ACC112 (cell line): ENCODE measurements around the gene CLCC1.
"Not testable (repeated sequence)": the region's sequence is repeated elsewhere in the genome, so short reads cannot be mapped to it uniquely, and the experiment has no call there.

Source experiments
- H2AFZ ChIP-seq: fragments of 200-600 bp; sonication (generic); one replicate; pipeline ENCODE4 v1.6.0; 2017; ENCODE audit warnings: antibody characterized with exemption, low read length; ENCODE audit not compliant: unreplicated experiment
- H3K27ac ChIP-seq: fragments of 200-600 bp; sonication (generic); 2 replicates; pipeline ENCODE4 v1.5.1; 2014; ENCODE audit warnings: low read depth, mild to moderate bottlenecking, antibody characterized with exemption, low read length, moderate library complexity
- H3K27me3 ChIP-seq: fragments of 200-600 bp; sonication (generic); 2 replicates; pipeline ENCODE4 v1.6.1; 2014; ENCODE audit warnings: mild to moderate bottlenecking, antibody characterized with exemption, low read length, moderate library complexity, mixed read lengths; ENCODE audit not compliant: insufficient read depth
- H3K36me3 ChIP-seq: fragments of 200-600 bp; sonication (generic); 2 replicates; pipeline ENCODE4 v1.6.1; 2016; ENCODE audit warnings: mild to moderate bottlenecking, antibody characterized with exemption, low read length, moderate library complexity, mixed read lengths; ENCODE audit not compliant: insufficient read depth
- H3K4me1 ChIP-seq: fragments of 200-600 bp; sonication (generic); one replicate; pipeline ENCODE4 v1.6.1; 2016; ENCODE audit warnings: low read length, mixed read lengths; ENCODE audit not compliant: insufficient read depth, unreplicated experiment, control insufficient read depth
- H3K4me3 ChIP-seq: fragments of 200-600 bp; sonication (generic); 2 replicates; pipeline ENCODE4 v1.5.1; 2014; ENCODE audit warnings: mild to moderate bottlenecking, low read depth, low read length
- H3K79me2 ChIP-seq: fragments of 200-600 bp; sonication (generic); one replicate; pipeline ENCODE4 v1.6.0; 2016; ENCODE audit warnings: low read length; ENCODE audit not compliant: control insufficient read depth, unreplicated experiment, insufficient read depth

CLCC1 gene

GRCh38 chr1:108963052-108963686 is at the start of gene CLCC1:
Gene CLCC1, minus strand, starts transcription at chr1:108963484. Its CDS starts 13,047 bp downstream, at chr1:108950437.
- Histone ChIP-seq H3K79me2 (peaks cover 39% of the 10 kb centered on the region), H2AFZ (peak within 1 kb of the TSS; percentile 83), H3K36me3 (no peaks in the 10 kb centered on the region)

GRCh38 chr1:109011335-109011734 is 48.1 kb upstream of the CLCC1 start:
- H3K4me1 ChIP-seq, result no peaks in the 10 kb centered on the region
- no peak overlapping the region for H2AFZ ChIP-seq
- no peak overlapping the region for H3K4me3 ChIP-seq
- no peaks in the 10 kb centered on the region for H3K79me2 ChIP-seq
- H3K27me3 ChIP-seq, result no peaks in the 10 kb centered on the region
- H3K36me3 ChIP-seq, result peaks cover 5% of the 10 kb centered on the region; the same call in 1 of the 2 replicates
- no peak overlapping the region for H3K27ac ChIP-seq

More at GRCh38 chr1:108963052-108963686, at the start of gene CLCC1:
- Histone ChIP-seq H3K4me1 (peaks cover 6% of the 10 kb centered on the region), H3K4me3 (peak within 1 kb of the TSS; percentile 92), H3K27ac (peak within 1 kb of the TSS; percentile 79), H3K27me3 (no peaks in the 10 kb centered on the region)

- not testable (repeated sequence) for H3K79me2 ChIP-seq, H3K27me3 ChIP-seq, H3K27ac ChIP-seq, H3K4me3 ChIP-seq, H2AFZ ChIP-seq, H3K4me1 ChIP-seq
- H3K36me3 ChIP-seq, result peaks cover 37% of the 10 kb centered on the region
Measured at GRCh38 chr1:108996622-108997021, 33.3 kb upstream of the CLCC1 start.

GRCh38 chr1:108983114-108983513 is 19.8 kb upstream of the CLCC1 start:
- Histone ChIP-seq H2AFZ (no peak overlapping the region), H3K79me2 (no peaks in the 10 kb centered on the region), H3K4me1 (no peaks in the 10 kb centered on the region), H3K4me3 (no peak overlapping the region), H3K36me3 (0 out of 2 replicates have a peak, but pooled peaks cover 4% of the 10 kb centered on the region), H3K27me3 (no peaks in the 10 kb centered on the region), H3K27ac (no peak overlapping the region)

- H3K36me3 ChIP-seq, result peaks cover 11% of the 10 kb centered on the region
- no peaks in the 10 kb centered on the region for H3K79me2 ChIP-seq
- no peaks in the 10 kb centered on the region for H3K4me1 ChIP-seq
- no peak overlapping the region for H3K4me3 ChIP-seq
- H2AFZ ChIP-seq, result no peak overlapping the region
- no peak overlapping the region for H3K27ac ChIP-seq
- no peaks in the 10 kb centered on the region for H3K27me3 ChIP-seq
Measured at GRCh38 chr1:108976658-108977057, 13.4 kb upstream of the CLCC1 start.

- no peak overlapping the region for H3K4me3 ChIP-seq
- no peaks in the 10 kb centered on the region for H3K4me1 ChIP-seq
- H2AFZ ChIP-seq, result no peak overlapping the region
- no peak overlapping the region for H3K27ac ChIP-seq
- no peaks in the 10 kb centered on the region for H3K79me2 ChIP-seq
- no peaks in the 10 kb centered on the region for H3K27me3 ChIP-seq
- H3K36me3 ChIP-seq, result peaks cover 19% of the 10 kb centered on the region
Measured at GRCh38 chr1:108972951-108973350, 9.7 kb upstream of the CLCC1 start.

GRCh38 chr1:108969346-108969745 is 6.1 kb upstream of the CLCC1 start:
- no peak overlapping the region for H3K4me3 ChIP-seq
- no peak overlapping the region for H3K27ac ChIP-seq
- H3K27me3 ChIP-seq, result no peaks in the 10 kb centered on the region
- peaks cover 13% of the 10 kb centered on the region for H3K36me3 ChIP-seq
- no peak overlapping the region for H2AFZ ChIP-seq
- H3K4me1 ChIP-seq, result no peaks in the 10 kb centered on the region
- no peaks in the 10 kb centered on the region for H3K79me2 ChIP-seq

- Histone ChIP-seq H3K36me3 (no peaks in the 10 kb centered on the region), H3K27ac (peak overlapping the region; percentile 79), H3K4me1 (peaks cover 6% of the 10 kb centered on the region), H3K27me3 (no peaks in the 10 kb centered on the region), H2AFZ (peak overlapping the region; percentile 59), H3K4me3 (peak overlapping the region; percentile 92), H3K79me2 (peaks cover 44% of the 10 kb centered on the region)
Measured at GRCh38 chr1:108962681-108963051, 618 bp downstream of the CLCC1 start.

- Histone ChIP-seq H3K4me1 (peaks cover 6% of the 10 kb centered on the region), H3K36me3 (no peaks in the 10 kb centered on the region), H3K4me3 (peak overlapping the region; percentile 92), H3K27me3 (no peaks in the 10 kb centered on the region), H3K27ac (peak overlapping the region; percentile 79; the same call in 1 of the 2 replicates), H2AFZ (no peak overlapping the region), H3K79me2 (peaks cover 51% of the 10 kb centered on the region)
Measured at GRCh38 chr1:108961752-108962486, 1.4 kb downstream of the CLCC1 start.

- Histone ChIP-seq H3K79me2 (peaks cover 52% of the 10 kb centered on the region), H3K27me3 (no peaks in the 10 kb centered on the region), H2AFZ (no peak overlapping the region), H3K4me3 (no peak overlapping the region), H3K4me1 (peaks cover 6% of the 10 kb centered on the region), H3K27ac (no peak overlapping the region), H3K36me3 (no peaks in the 10 kb centered on the region)
Measured at GRCh38 chr1:108961198-108961597, 2.1 kb downstream of the CLCC1 start.

GRCh38 chr1:108960719-108961118 is 2.6 kb downstream of the CLCC1 start:
- Histone ChIP-seq H3K4me3 (no peak overlapping the region), H2AFZ (no peak overlapping the region), H3K4me1 (peaks cover 6% of the 10 kb centered on the region), H3K27ac (no peak overlapping the region), H3K79me2 (peaks cover 56% of the 10 kb centered on the region), H3K27me3 (no peaks in the 10 kb centered on the region), H3K36me3 (no peaks in the 10 kb centered on the region)
